AG04449 (cell line): ENCODE measurements around the gene SIPA1L3.

Experiments
- CTCF ChIA-PET: fragments of 350-600 bp; formaldehyde crosslinking; extraction: SDS; loops from one replicate; lab custom pipeline; 2021; ENCODE audit warnings: antibody characterized with exemption; lab: Yijun Ruan, JAX
- POLR2A ChIA-PET: fragments of 400-600, 350-600 bp; formaldehyde crosslinking; extraction: SDS; loops from one replicate; lab custom pipeline; 2020; ENCODE audit warnings: antibody characterized with exemption, inconsistent platforms; lab: Yijun Ruan, JAX
- DNase-seq: peaks from one replicate; pipeline ENCODE4 v3.0.0-alpha.2; 2010; ENCODE audit warnings: low read depth, low spot score
- H3K4me3 ChIP-seq: 2 replicates; pipeline ENCODE4 v1.5.1; 2011; ENCODE audit warnings: low read depth, mild to moderate bottlenecking, control low read depth, low read length
- CTCF ChIP-seq: IDR thresholded peaks from one replicate; pipeline ENCODE4 v1.5.1; 2011; ENCODE audit warnings: mild to moderate bottlenecking, moderate library complexity, low read length, control low read depth, inconsistent platforms; ENCODE audit not compliant: insufficient read depth; ENCODE audit errors: missing control alignments

Gene SIPA1L3

GRCh38 chr19:37893845-37894575, 13.0 kb upstream of the SIPA1L3 start:
- no peak for DNase-seq
- TF ChIP-seq CTCF, result no peak
- no peak overlapping the region for H3K4me3 ChIP-seq
- ChIA-PET POLR2A (no interaction called here), CTCF (interaction anchor here (1.1 to 1.4 kb wide), 3 partner anchors 8 to 319 kb away, joined by 3 to 5 read pairs (median 4); no protein-coding TSS in a partner anchor)

- no peak overlapping the region for H3K4me3 ChIP-seq
- no peak for TF ChIP-seq CTCF
- ChIA-PET POLR2A (no interaction called here), CTCF (interaction anchor here (1.4 to 4.1 kb wide), 3 partner anchors 10 to 349 kb away, joined by 4 to 12 read pairs (median 5); partner anchors contain the start of genes SIPA1L3 and WDR87)
- no peak for DNase-seq
Measured at GRCh38 chr19:37896180-37896579, 10.8 kb upstream of the SIPA1L3 start.

- no peak for DNase-seq
- ChIA-PET POLR2A (no interaction called here), CTCF (interaction anchor here (0.7 to 12.1 kb wide), 24 partner anchors 8 to 482 kb away, joined by 3 to 213 read pairs (median 4); partner anchors contain the start of gene SIPA1L3)
- TF ChIP-seq CTCF, result no peak
- H3K4me3 ChIP-seq, result no peak overlapping the region
Measured at GRCh38 chr19:37899453-37899852, 7.6 kb upstream of the SIPA1L3 start.

GRCh38 chr19:37899966-37900365, 7.0 kb upstream of the SIPA1L3 start:
- no peak overlapping the region for H3K4me3 ChIP-seq
- no peak for DNase-seq
- ChIA-PET CTCF (interaction anchor here (0.7 to 12.1 kb wide), 23 partner anchors 8 to 481 kb away, joined by 3 to 213 read pairs (median 4); partner anchors contain the start of gene SIPA1L3), POLR2A (no interaction called here)
- TF ChIP-seq CTCF, result no peak

- DNase-seq, result no peak
- TF ChIP-seq CTCF, result peak; percentile 87
- ChIA-PET POLR2A (interaction anchor here (0.7 kb wide), 1 partner anchor 102 kb away, joined by 3 read pairs; no protein-coding TSS in a partner anchor), CTCF (interaction anchor here (0.8 to 12.1 kb wide), 88 partner anchors 8 to 732 kb away, joined by 3 to 213 read pairs (median 6); partner anchors contain the start of gene CATSPERG)
- H3K4me3 ChIP-seq, result no peak overlapping the region
Measured at GRCh38 chr19:37902668-37903067, 4.3 kb upstream of the SIPA1L3 start.

- POLR2A ChIA-PET, result no interaction called here
- no peak overlapping the region for H3K4me3 ChIP-seq
- CTCF ChIA-PET, result interaction anchor here (0.8 to 12.1 kb wide), 73 partner anchors 9 to 479 kb away, joined by 3 to 213 read pairs (median 7); partner anchors contain the start of gene CATSPERG
- TF ChIP-seq CTCF, result no peak
- no peak for DNase-seq
Measured at GRCh38 chr19:37903096-37903495, 3.9 kb upstream of the SIPA1L3 start.
